Measurements from ENCODE around the gene CYSRT1. TPM values are rescaled to one million over a fixed set of nuclear protein-coding genes. Genes with fewer than 3 reads are reported as not detected.

The CYSRT1 gene
- total and polyA plus RNA-seq, 2 donors (not counting 1 experiment from before 2014, with no cell fraction given), result 0.19 to 0.66 TPM

DNA sequence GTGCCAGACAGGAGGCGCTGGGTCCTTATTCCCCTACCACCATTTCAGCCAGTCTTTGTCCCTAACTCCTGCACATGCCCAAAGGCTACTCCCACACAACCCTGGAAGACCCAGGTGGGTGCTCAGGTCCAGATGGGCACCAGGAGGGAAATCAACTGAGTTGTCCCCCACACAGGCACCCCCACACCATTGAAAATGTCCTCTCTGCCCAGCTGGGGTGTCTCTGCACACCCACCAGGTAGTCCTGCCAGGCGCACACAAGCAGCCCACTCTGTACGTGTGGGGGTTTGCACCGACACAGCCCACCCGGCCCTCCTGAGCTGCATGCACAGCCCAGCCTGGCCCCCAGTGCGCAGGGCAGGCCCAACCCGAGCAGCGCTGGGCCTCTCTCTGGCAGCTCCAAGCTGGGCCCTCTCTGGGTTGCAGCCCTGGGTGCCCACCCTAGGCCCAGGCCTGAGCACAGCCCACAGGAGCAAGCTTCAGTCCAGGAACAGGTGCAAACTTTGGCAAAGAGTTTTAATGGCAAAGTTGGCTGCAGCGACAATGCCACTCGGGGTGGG, 5.1 kb upstream of the CYSRT1 start:
- H3K79me2 ChIP-seq (ENCODE audit: control insufficient read depth, insufficient read depth, low read length), result no peaks in the 10 kb centered on the region
- no peak for TF ChIP-seq EZH2 (IDR thresholded peaks at IDR 0.05; ENCODE audit: low read length, missing control alignments)
- TF ChIP-seq, protein P1, sequence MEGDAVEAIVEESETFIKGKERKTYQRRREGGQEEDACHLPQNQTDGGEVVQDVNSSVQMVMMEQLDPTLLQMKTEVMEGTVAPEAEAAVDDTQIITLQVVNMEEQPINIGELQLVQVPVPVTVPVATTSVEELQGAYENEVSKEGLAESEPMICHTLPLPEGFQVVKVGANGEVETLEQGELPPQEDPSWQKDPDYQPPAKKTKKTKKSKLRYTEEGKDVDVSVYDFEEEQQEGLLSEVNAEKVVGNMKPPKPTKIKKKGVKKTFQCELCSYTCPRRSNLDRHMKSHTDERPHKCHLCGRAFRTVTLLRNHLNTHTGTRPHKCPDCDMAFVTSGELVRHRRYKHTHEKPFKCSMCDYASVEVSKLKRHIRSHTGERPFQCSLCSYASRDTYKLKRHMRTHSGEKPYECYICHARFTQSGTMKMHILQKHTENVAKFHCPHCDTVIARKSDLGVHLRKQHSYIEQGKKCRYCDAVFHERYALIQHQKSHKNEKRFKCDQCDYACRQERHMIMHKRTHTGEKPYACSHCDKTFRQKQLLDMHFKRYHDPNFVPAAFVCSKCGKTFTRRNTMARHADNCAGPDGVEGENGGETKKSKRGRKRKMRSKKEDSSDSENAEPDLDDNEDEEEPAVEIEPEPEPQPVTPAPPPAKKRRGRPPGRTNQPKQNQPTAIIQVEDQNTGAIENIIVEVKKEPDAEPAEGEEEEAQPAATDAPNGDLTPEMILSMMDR (conservative IDR thresholded peaks at IDR 0.05 in 1 of 2, IDR thresholded peaks at IDR 0.05 in 1 of 2; ENCODE audit: low read depth in 1 of 2, low read length in 2 of 2), result no peak
- no peaks in the 10 kb centered on the region for H3K27me3 ChIP-seq (ENCODE audit: control insufficient read depth, insufficient read depth, low read length)
- H3K27ac ChIP-seq (ENCODE audit: insufficient read depth, low read length), result no peak overlapping the region
- no peaks in the 10 kb centered on the region for H4K20me1 ChIP-seq (ENCODE audit: control insufficient read depth, extremely low read depth, insufficient read depth, low read length)
- H3K36me3 ChIP-seq (ENCODE audit: control insufficient read depth, insufficient read depth, low read length), result peaks cover 11% of the 10 kb centered on the region
- no peak overlapping the region for H2AFZ ChIP-seq (ENCODE audit: low read length)
- H3K9ac ChIP-seq (ENCODE audit: insufficient read depth, low read length), result no peak overlapping the region
- no peak overlapping the region for H3K4me2 ChIP-seq (ENCODE audit: extremely low read depth, insufficient read depth, low read length)
- H3K9me3 ChIP-seq (ENCODE audit: control insufficient read depth, insufficient read depth, low read depth, low read length), result no peaks in the 10 kb centered on the region
- H3K4me3 ChIP-seq (replicated peaks in 1 of 4; ENCODE audit: control extremely low read depth in 1 of 4, insufficient read depth in 1 of 4, low read depth in 3 of 4, low read length in 4 of 4), result no peak overlapping the region
- no peak for DNase-seq (ENCODE audit: low read depth in 2 of 2)
- H3K4me1 ChIP-seq (ENCODE audit: control insufficient read depth, extremely low read depth, insufficient read depth, low read length), result peaks cover 8% of the 10 kb centered on the region

DNA sequence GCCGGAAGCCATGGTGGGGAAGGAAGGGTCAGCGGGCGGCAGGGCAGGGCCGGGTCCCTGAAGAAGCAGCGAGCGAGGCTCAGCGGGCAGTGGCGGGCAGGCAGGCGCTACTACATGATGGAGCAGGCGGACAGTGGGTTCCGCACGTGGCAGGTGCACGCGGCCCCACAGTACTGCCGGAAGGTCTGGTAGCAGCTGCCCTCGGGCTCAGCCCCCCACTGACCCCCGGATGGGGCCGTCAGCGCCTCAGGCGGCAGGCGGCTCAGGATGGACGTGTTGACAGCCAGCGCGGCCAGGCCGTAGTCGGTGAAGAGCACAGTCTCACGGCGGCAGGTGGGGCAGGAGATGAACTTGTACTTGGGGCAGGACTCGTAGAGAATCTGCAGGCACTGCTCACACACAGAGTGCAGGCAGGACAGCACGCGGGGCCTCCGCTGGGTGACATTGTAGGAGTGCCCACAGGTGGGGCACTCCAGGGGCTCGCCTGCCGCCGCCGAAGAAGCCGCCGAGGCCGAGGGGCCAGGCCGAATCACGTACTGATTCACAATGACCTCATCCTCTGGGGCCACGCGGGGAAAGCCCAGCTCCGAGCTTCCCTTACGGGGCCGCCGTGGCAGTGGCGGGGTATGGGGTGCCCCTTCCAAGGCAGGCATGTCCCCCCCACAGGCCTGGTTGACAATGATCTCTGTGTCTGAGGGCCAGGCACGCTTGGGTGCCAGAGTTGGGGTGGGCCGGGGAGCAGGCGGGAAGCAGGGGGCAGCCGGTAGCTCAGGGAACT, 4.5 kb upstream of the CYSRT1 start:
- Histone ChIP-seq H3K27ac (ENCODE audit: insufficient read depth, low read length) (no peak overlapping the region), H3K4me1 (ENCODE audit: control insufficient read depth, extremely low read depth, insufficient read depth, low read length) (peaks cover 8% of the 10 kb centered on the region), H3K27me3 (ENCODE audit: control insufficient read depth, insufficient read depth, low read length) (no peaks in the 10 kb centered on the region), H3K36me3 (ENCODE audit: control insufficient read depth, insufficient read depth, low read length) (peaks cover 7% of the 10 kb centered on the region), H4K20me1 (ENCODE audit: control insufficient read depth, extremely low read depth, insufficient read depth, low read length) (no peaks in the 10 kb centered on the region), H2AFZ (ENCODE audit: low read length) (no peak overlapping the region), H3K4me2 (ENCODE audit: extremely low read depth, insufficient read depth, low read length) (no peak overlapping the region), H3K4me3 (replicated peaks in 1 of 4; ENCODE audit: control extremely low read depth in 1 of 4, insufficient read depth in 1 of 4, low read depth in 3 of 4, low read length in 4 of 4) (no peak overlapping the region), H3K9ac (ENCODE audit: insufficient read depth, low read length) (no peak overlapping the region), H3K9me3 (ENCODE audit: control insufficient read depth, insufficient read depth, low read depth, low read length) (no peaks in the 10 kb centered on the region), H3K79me2 (ENCODE audit: control insufficient read depth, insufficient read depth, low read length) (no peaks in the 10 kb centered on the region)
- TF ChIP-seq EZH2 (IDR thresholded peaks at IDR 0.05; ENCODE audit: low read length, missing control alignments), result no peak
- TF ChIP-seq, protein P1 (conservative IDR thresholded peaks at IDR 0.05 in 1 of 2, IDR thresholded peaks at IDR 0.05 in 1 of 2; ENCODE audit: low read depth in 1 of 2, low read length in 2 of 2), result no peak
- DNase-seq (ENCODE audit: low read depth in 2 of 2), result no peak

DNA sequence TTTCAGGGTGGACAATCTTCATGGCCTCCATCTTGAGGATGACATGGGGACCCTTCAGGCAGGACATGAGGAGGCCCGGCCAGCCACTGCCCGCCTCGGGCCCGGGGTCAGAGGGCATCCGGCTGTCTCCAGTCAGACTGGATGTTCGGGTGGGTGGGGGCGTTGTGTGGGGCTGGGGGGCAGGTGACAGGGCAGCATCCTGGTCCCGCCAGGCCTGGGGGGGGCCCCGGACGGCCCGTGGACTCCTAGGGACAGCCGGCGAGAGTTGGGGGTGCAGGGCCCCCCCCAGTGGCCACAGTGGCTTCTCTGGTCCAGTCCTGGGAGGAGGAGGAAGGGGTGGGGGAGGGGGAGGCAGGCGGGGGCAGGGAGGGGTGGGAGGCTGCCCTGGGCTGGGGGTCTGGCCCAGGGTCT, 3.9 kb upstream of the CYSRT1 start:
- peaks cover 8% of the 10 kb centered on the region for H3K4me1 ChIP-seq (ENCODE audit: control insufficient read depth, extremely low read depth, insufficient read depth, low read length)
- H4K20me1 ChIP-seq (ENCODE audit: control insufficient read depth, extremely low read depth, insufficient read depth, low read length), result no peaks in the 10 kb centered on the region

More for the DNA sequence above, 3.9 kb upstream of the CYSRT1 start:
- no peak for DNase-seq (ENCODE audit: low read depth in 2 of 2)
- H3K36me3 ChIP-seq (ENCODE audit: control insufficient read depth, insufficient read depth, low read length), result peaks cover 6% of the 10 kb centered on the region
- H3K27me3 ChIP-seq (ENCODE audit: control insufficient read depth, insufficient read depth, low read length), result no peaks in the 10 kb centered on the region
- H3K4me3 ChIP-seq (replicated peaks in 1 of 4; ENCODE audit: control extremely low read depth in 1 of 4, insufficient read depth in 1 of 4, low read depth in 3 of 4, low read length in 4 of 4), result no peak overlapping the region
- H3K9ac ChIP-seq (ENCODE audit: insufficient read depth, low read length), result no peak overlapping the region
- H3K4me2 ChIP-seq (ENCODE audit: extremely low read depth, insufficient read depth, low read length), result no peak overlapping the region
- H2AFZ ChIP-seq (ENCODE audit: low read length), result no peak overlapping the region
- no peaks in the 10 kb centered on the region for H3K79me2 ChIP-seq (ENCODE audit: control insufficient read depth, insufficient read depth, low read length)
- no peak for TF ChIP-seq EZH2 (IDR thresholded peaks at IDR 0.05; ENCODE audit: low read length, missing control alignments)
- TF ChIP-seq, protein P1 (conservative IDR thresholded peaks at IDR 0.05 in 1 of 2, IDR thresholded peaks at IDR 0.05 in 1 of 2; ENCODE audit: low read depth in 1 of 2, low read length in 2 of 2), result no peak
- no peaks in the 10 kb centered on the region for H3K9me3 ChIP-seq (ENCODE audit: control insufficient read depth, insufficient read depth, low read depth, low read length)
- H3K27ac ChIP-seq (ENCODE audit: insufficient read depth, low read length), result no peak overlapping the region

Data from fibroblast of lung (primary cell).